Heart left ventricle (tissue), 13 donors: Measurements from ENCODE around the gene GNB3.

Experiments
- POLR2A ChIP-seq, 2 donors: fragments of 450-650 bp; IDR thresholded peaks; one replicate each; pipeline ENCODE4 v1.6.1; 2017; ENCODE audit warnings: antibody characterized with exemption in 2 of 2, mild to moderate bottlenecking in 2 of 2, moderate library complexity in 2 of 2
- TF ChIP-seq, protein P1 (sequence below), 12 donors: fragments of 200-600 bp; sonication (generic) in 4 of 12; IDR thresholded peaks; one replicate each; pipeline versions ENCODE4 v1.5.0 to v1.8.0; 2018 to 2022; ENCODE audit warnings: antibody characterized with exemption in 12 of 12, mild to moderate bottlenecking in 5 of 12
- donor health status: ischemic (EF 13 %, LVEDD 7.1; RV severe dilation, severe dysfunction).
- donor health status: DM: no; HTN: yes; CAD: no.
- donor health status: DM: no; HTN: no; CAD: no.
- donor health status: ischemic (EF 25% LVEDD 6.9; RV normal size, moderate dysfunction).
- donor health status: ischemic (EF 25% LVEDD 5.7; RV mildly dilated, moderate dysfunction).
- donor health status: ischemic (EF 35%, LVEDD 5.7; RV mildly dilated, moderate dysfunction).
- donor health status: nonischemic (EF 11% LVEDD 7.7; RV severe dilation, severe dysfunction).
- donor health status: DM: yes; HTN: yes; CAD: no.
- donor health status: PGD.
- donor health status: ischemic (EF 29% LVEDD 5.4; RV normal size, mild dysfunction).
- donor health status: nonischemic (EF 23%, LVEDD 6.1; RV moderate dilation, normal function).

DNA sequence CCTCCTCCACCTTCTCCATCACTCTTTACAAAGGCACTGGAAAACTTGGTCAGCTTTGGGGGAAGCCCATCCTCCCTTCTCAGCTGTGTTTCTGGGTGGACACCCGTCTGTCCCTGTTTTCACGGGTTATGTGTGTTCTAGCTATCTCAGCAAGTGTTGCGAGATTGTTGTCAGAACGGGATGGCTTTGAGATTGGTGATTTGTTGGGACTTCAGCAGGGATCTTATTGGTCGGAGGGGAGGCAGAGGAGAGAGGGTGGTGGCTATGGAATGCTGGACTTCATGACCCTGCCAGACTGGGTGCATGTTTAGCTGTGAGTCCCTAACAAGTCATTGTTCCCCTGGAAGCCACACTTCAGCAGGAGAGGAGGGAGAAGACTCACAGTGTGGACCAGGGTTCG, 13.3 kb downstream of the GNB3 start:
- TF ChIP-seq, protein P1, sequence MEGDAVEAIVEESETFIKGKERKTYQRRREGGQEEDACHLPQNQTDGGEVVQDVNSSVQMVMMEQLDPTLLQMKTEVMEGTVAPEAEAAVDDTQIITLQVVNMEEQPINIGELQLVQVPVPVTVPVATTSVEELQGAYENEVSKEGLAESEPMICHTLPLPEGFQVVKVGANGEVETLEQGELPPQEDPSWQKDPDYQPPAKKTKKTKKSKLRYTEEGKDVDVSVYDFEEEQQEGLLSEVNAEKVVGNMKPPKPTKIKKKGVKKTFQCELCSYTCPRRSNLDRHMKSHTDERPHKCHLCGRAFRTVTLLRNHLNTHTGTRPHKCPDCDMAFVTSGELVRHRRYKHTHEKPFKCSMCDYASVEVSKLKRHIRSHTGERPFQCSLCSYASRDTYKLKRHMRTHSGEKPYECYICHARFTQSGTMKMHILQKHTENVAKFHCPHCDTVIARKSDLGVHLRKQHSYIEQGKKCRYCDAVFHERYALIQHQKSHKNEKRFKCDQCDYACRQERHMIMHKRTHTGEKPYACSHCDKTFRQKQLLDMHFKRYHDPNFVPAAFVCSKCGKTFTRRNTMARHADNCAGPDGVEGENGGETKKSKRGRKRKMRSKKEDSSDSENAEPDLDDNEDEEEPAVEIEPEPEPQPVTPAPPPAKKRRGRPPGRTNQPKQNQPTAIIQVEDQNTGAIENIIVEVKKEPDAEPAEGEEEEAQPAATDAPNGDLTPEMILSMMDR (IDR thresholded peaks at IDR 0.05): no peak
- TF ChIP-seq POLR2A (IDR thresholded peaks at IDR 0.05): no peak
